ENCODE results near the gene SNRPE. TPM values are rescaled to one million over a fixed set of nuclear protein-coding genes. Genes with fewer than 3 reads are reported as not detected.

SNRPE gene
- total RNA-seq, 2 donors from 2014 or later, result 273 to 498 TPM

DNA sequence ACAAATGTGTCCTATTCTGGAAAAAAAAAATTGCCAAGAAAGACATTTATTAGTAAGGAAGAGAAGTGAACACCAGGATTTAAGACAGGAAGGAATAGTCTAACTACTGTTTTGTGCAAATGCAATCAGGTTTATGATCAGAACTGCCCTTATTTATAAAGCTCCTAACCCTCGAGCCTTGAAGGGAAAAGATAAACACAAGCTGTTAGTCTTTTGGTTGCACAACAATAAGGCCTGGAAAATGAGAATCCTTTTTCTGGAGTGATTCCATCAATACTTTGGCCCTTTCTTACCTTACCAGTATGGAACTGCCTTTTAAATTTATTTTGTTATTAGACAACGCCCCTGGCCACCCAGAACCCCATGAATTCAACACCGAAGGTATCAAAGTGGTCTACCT lies 52.9 kb downstream of the SNRPE start:
- TF ChIP-seq, protein P1, sequence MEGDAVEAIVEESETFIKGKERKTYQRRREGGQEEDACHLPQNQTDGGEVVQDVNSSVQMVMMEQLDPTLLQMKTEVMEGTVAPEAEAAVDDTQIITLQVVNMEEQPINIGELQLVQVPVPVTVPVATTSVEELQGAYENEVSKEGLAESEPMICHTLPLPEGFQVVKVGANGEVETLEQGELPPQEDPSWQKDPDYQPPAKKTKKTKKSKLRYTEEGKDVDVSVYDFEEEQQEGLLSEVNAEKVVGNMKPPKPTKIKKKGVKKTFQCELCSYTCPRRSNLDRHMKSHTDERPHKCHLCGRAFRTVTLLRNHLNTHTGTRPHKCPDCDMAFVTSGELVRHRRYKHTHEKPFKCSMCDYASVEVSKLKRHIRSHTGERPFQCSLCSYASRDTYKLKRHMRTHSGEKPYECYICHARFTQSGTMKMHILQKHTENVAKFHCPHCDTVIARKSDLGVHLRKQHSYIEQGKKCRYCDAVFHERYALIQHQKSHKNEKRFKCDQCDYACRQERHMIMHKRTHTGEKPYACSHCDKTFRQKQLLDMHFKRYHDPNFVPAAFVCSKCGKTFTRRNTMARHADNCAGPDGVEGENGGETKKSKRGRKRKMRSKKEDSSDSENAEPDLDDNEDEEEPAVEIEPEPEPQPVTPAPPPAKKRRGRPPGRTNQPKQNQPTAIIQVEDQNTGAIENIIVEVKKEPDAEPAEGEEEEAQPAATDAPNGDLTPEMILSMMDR (conservative IDR thresholded peaks at IDR 0.05), result no peak
- no peaks in the 10 kb centered on the region for H3K9me3 ChIP-seq (ENCODE audit: control insufficient read depth, low read length)
- no peaks in the 10 kb centered on the region for H3K4me1 Mint-ChIP-seq
- DNase-seq, result no peak
- H3K4me3 Mint-ChIP-seq, result no peak overlapping the region
- H3K4me1 ChIP-seq (ENCODE audit: control insufficient read depth, insufficient read depth, low read length), result no peaks in the 10 kb centered on the region
- no peaks in the 10 kb centered on the region for H3K27me3 Mint-ChIP-seq (ENCODE audit: insufficient read depth)
- H3K27ac ChIP-seq (ENCODE audit: low read depth, low read length), result no peak overlapping the region
- H3K4me3 ChIP-seq (ENCODE audit: low read length), result no peak overlapping the region
- no peaks in the 10 kb centered on the region for H3K27me3 ChIP-seq (ENCODE audit: control insufficient read depth, insufficient read depth, low read length, poor library complexity, severe bottlenecking)
- no peaks in the 10 kb centered on the region for H3K36me3 Mint-ChIP-seq (ENCODE audit: low read depth)
- no peak overlapping the region for H3K27ac Mint-ChIP-seq
- 96 to 100% methylated on average over 2 to 3 of the region's 3 CpGs for WGBS, 2 experiments (ENCODE audit: insufficient coverage in 1 of 2, insufficient read length in 1 of 2)
- H3K36me3 ChIP-seq (ENCODE audit: control insufficient read depth, insufficient read depth, low read length), result no peaks in the 10 kb centered on the region
- H3K9me3 Mint-ChIP-seq, result no peaks in the 10 kb centered on the region
- no peak overlapping the region for H3K9ac ChIP-seq (ENCODE audit: extremely low read depth, low read length, poor library complexity, severe bottlenecking)

DNA sequence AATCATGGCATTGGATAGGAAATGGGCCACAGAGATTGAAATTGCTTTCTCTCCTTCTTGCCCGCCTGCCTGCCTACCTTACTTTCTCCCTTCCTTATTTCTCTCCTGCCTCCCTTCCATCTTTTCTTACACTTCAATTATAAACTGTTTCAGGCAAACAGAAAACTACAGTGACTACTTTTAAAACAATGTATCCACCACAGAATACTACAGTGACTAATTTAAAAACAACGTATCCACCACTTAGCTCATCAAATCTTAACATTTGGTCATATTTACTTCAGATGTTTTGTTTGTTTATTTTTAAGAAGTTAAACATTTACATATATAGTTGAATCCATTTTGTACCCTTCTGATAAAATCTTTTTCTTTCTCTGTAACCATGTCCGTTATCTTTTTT lies 54.4 kb downstream of the SNRPE start:
- H3K4me1 Mint-ChIP-seq, result no peaks in the 10 kb centered on the region
- H3K9me3 Mint-ChIP-seq, result peaks cover 10% of the 10 kb centered on the region
- no peak overlapping the region for H3K4me3 ChIP-seq (ENCODE audit: low read length)
- TF ChIP-seq, protein P1 (conservative IDR thresholded peaks at IDR 0.05), result no peak
- H3K27me3 ChIP-seq (ENCODE audit: control insufficient read depth, insufficient read depth, low read length, poor library complexity, severe bottlenecking), result no peaks in the 10 kb centered on the region
- no peak for DNase-seq
- no peak overlapping the region for H3K27ac ChIP-seq (ENCODE audit: low read depth, low read length)
- H3K27me3 Mint-ChIP-seq (ENCODE audit: insufficient read depth), result no peaks in the 10 kb centered on the region
- H3K4me1 ChIP-seq (ENCODE audit: control insufficient read depth, insufficient read depth, low read length), result no peaks in the 10 kb centered on the region
- H3K36me3 Mint-ChIP-seq (ENCODE audit: low read depth), result no peaks in the 10 kb centered on the region
- H3K36me3 ChIP-seq (ENCODE audit: control insufficient read depth, insufficient read depth, low read length), result no peaks in the 10 kb centered on the region
- H3K9me3 ChIP-seq (ENCODE audit: control insufficient read depth, low read length), result no peaks in the 10 kb centered on the region
- no peak overlapping the region for H3K4me3 Mint-ChIP-seq
- H3K9ac ChIP-seq (ENCODE audit: extremely low read depth, low read length, poor library complexity, severe bottlenecking), result no peak overlapping the region
- H3K27ac Mint-ChIP-seq, result no peak overlapping the region
- WGBS, 2 experiments (ENCODE audit: insufficient coverage in 1 of 2, insufficient read length in 1 of 2), result 88 to 93% methylated on average over 1 to 3 of the region's 3 CpGs

DNA sequence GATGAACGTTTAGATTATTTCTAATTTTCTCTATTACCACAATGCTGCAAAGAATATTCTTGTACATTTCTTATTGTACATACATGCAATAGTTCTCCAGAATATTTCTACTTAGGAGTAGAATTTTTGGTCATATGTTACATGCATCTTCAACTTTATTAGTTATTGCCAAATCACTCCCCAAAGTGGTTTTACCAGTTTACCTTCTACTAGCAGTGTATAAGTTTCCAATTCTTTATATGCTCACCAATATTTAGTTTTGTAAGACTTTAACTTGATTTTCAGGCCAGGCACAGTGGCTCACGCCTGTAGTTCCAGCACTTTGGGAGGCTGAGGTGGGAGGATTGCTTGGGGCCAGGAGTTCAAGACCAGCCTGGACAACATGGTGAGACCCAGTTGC lies 55.4 kb downstream of the SNRPE start:
- Histone ChIP-seq H3K4me3 (ENCODE audit: low read length) (no peak overlapping the region), H3K9me3 (ENCODE audit: control insufficient read depth, low read length) (no peaks in the 10 kb centered on the region), H3K9ac (ENCODE audit: extremely low read depth, low read length, poor library complexity, severe bottlenecking) (no peak overlapping the region), H3K36me3 (ENCODE audit: control insufficient read depth, insufficient read depth, low read length) (no peaks in the 10 kb centered on the region), H3K27ac (ENCODE audit: low read depth, low read length) (no peak overlapping the region), H3K27me3 (ENCODE audit: control insufficient read depth, insufficient read depth, low read length, poor library complexity, severe bottlenecking) (no peaks in the 10 kb centered on the region), H3K4me1 (ENCODE audit: control insufficient read depth, insufficient read depth, low read length) (no peaks in the 10 kb centered on the region)
- no peaks in the 10 kb centered on the region for H3K36me3 Mint-ChIP-seq (ENCODE audit: low read depth)
- peaks cover 14% of the 10 kb centered on the region for H3K9me3 Mint-ChIP-seq
- H3K27ac Mint-ChIP-seq, result no peak overlapping the region
- no peak for DNase-seq
- H3K4me1 Mint-ChIP-seq, result no peaks in the 10 kb centered on the region
- 77 to 94% methylated on average over 1 to 2 of the region's 2 CpGs for WGBS, 2 experiments (ENCODE audit: insufficient coverage in 1 of 2, insufficient read length in 1 of 2)
- H3K4me3 Mint-ChIP-seq, result no peak overlapping the region
- TF ChIP-seq, protein P1 (conservative IDR thresholded peaks at IDR 0.05), result no peak
- H3K27me3 Mint-ChIP-seq (ENCODE audit: insufficient read depth), result no peaks in the 10 kb centered on the region

Other genes with a start within 250 kb of the SNRPE start
- 10 to 100 TPM; 34.9 to 60.0 TPM for gene ATP2B4, start 234.8 kb upstream of the SNRPE start, total RNA-seq
- under 1 TPM in 1 of 2 donors, not detected in 1; 0.15 TPM for gene LAX1, start 96.4 kb upstream of the SNRPE start, total RNA-seq
- gene ZBED6, start 66.0 kb upstream of the SNRPE start, total RNA-seq, result 10 to 100 TPM; 27.8 to 50.4 TPM
- 100 to 1,000 TPM in 1 of 2 donors, 10 to 100 TPM in 1; 83.9 to 119 TPM for gene ZC3H11A, start 66.0 kb upstream of the SNRPE start, total RNA-seq
- gene SOX13, start 211.5 kb downstream of the SNRPE start, total RNA-seq, result 10 to 100 TPM; 75.3 to 85.3 TPM